SK-N-MC (cell line): ENCODE results near the gene CFDP1.

ENCODE experiments used
- EZH2 ChIP-seq: fragments of 200-600 bp; sonication (generic); IDR thresholded peaks from one replicate; pipeline ENCODE4 v1.6.1; 2017; ENCODE audit warnings: antibody characterized with exemption
- POLR2AphosphoS5 ChIP-seq: IDR thresholded peaks from 2 replicates; pipeline ENCODE4 v1.6.1; 2012; ENCODE audit warnings: mild to moderate bottlenecking, low read depth, low read length, borderline replicate concordance

GRCh38 chr16:75304521-75305363, 128.6 kb downstream of the CFDP1 start:
- TF ChIP-seq POLR2AphosphoS5: no peak
- no peak for TF ChIP-seq EZH2
